ENCODE results near the gene CYTH3. TPM values are rescaled to one million over a fixed set of nuclear protein-coding genes. Genes with fewer than 3 reads are reported as not detected.

CYTH3 gene
- total and polyA plus RNA-seq, 2 of the 8 experiments (the other 6 are each of a cell fraction or from before 2014, with no cell fraction given) = 10.3 to 11.9 TPM

GRCh38 chr7:6193709-6194108, 78.7 kb downstream of the CYTH3 start:
- no peak overlapping the region for H2AK5ac ChIP-seq (ENCODE audit: low read depth, low read length)
- peaks cover 0 to 2% of the 10 kb centered on the region in 2 experiments; a peak in 1 of 4 replicates for H3K79me2 ChIP-seq (ENCODE audit: control insufficient read depth in 1 of 2, insufficient read depth in 2 of 2, low read length in 2 of 2)
- H3K4ac ChIP-seq (replicated peaks; ENCODE audit: insufficient read length, low read depth, low read length) = no peak overlapping the region
- FAIRE-seq (no peak), DNase-seq (ENCODE audit: low read depth in 1 of 2, low spot score in 2 of 2) (no peak)
- no peak overlapping the region for H3K4me2 ChIP-seq (ENCODE audit: insufficient read depth in 1 of 2, low read depth in 2 of 2, low read length in 2 of 2)
- H4K91ac ChIP-seq (replicated peaks; ENCODE audit: insufficient read length, low read length) = no peak overlapping the region
- no peaks in the 10 kb centered on the region for H3K36me3 ChIP-seq (ENCODE audit: control insufficient read depth in 2 of 4, insufficient read depth in 4 of 4, low read length in 3 of 4)
- H2BK5ac ChIP-seq (ENCODE audit: low read depth, low read length) = no peak overlapping the region
- peaks cover 0 to 6% (median 2%) of the 10 kb centered on the region in 4 experiments; a peak in 4 of 7 replicates for H3K4me1 ChIP-seq (replicated peaks in 1 of 4; ENCODE audit: control insufficient read depth in 3 of 4, insufficient read depth in 4 of 4, low read length in 3 of 4)
- no peak overlapping the region for H3K56ac ChIP-seq (replicated peaks; ENCODE audit: insufficient read length, low read depth, low read length)
- TF ChIP-seq SIRT6 (IDR thresholded peaks at IDR 0.05; ENCODE audit: low read length) (no peak), TBP (IDR thresholded peaks at IDR 0.05; ENCODE audit: low read depth, low read length) (no peak), YY1 (IDR thresholded peaks at IDR 0.05; ENCODE audit: low read depth, low read length) (no peak), HDAC2 (IDR thresholded peaks at IDR 0.05; ENCODE audit: borderline replicate concordance in 1 of 2, low read depth in 2 of 2, low read length in 2 of 2) (no peak), CTBP2 (IDR thresholded peaks at IDR 0.05; ENCODE audit: borderline replicate concordance, insufficient read depth, insufficient read length, low read length) (no peak), TEAD4 (IDR thresholded peaks at IDR 0.05; ENCODE audit: low read depth, low read length) (no peak), CEBPB (IDR thresholded peaks at IDR 0.05; ENCODE audit: low read depth, low read length) (no peak), POLR2AphosphoS5 (IDR thresholded peaks at IDR 0.05; ENCODE audit: low read depth, low read length) (no peak), BRCA1 (IDR thresholded peaks at IDR 0.05; ENCODE audit: low read depth, low read length) (no peak), BCL11A (IDR thresholded peaks at IDR 0.05; ENCODE audit: low read depth in 2 of 2, low read length in 2 of 2) (no peak)
- H3K9me3 ChIP-seq (ENCODE audit: insufficient read depth in 2 of 2, low read depth in 1 of 2, low read length in 1 of 2) = no peaks in the 10 kb centered on the region
- ChIA-PET CTCF (ENCODE audit: partially characterized antibody) (no interaction called here), POLR2A (ENCODE audit: partially characterized antibody) (interaction anchor here (0.6 kb wide), 1 partner anchor 8 kb away, joined by 3 read pairs; no protein-coding TSS in a partner anchor)
- no peak overlapping the region for H3K9ac ChIP-seq (replicated peaks in 1 of 4; ENCODE audit: extremely low read depth in 1 of 4, low read depth in 3 of 4, low read length in 3 of 4)
- no peaks in the 10 kb centered on the region for H3K79me1 ChIP-seq (ENCODE audit: low read depth, low read length)
- peaks cover 0 to 1% of the 10 kb centered on the region in 2 experiments for H4K20me1 ChIP-seq (replicated peaks in 1 of 2; ENCODE audit: control insufficient read depth in 1 of 2, insufficient read depth in 2 of 2, low read length in 2 of 2)
- H3K4me3 ChIP-seq (ENCODE audit: extremely low read depth in 1 of 4, insufficient read depth in 2 of 4, low read depth in 3 of 4, low read length in 4 of 4) = no peak overlapping the region
- no peak overlapping the region; the same call in 1 of the 2 replicates for H4K8ac ChIP-seq (ENCODE audit: extremely low read depth, insufficient read depth, low read length)
- WGBS, 2 experiments (ENCODE audit: extremely low coverage in 1 of 2, insufficient coverage in 1 of 2, insufficient read length in 1 of 2, insufficient replicate concordance in 2 of 2, low coverage in 1 of 2, low lambda C conversion rate in 2 of 2, missing lambda C conversion rate in 1 of 2) = 90% methylated on average over 7 of the region's 8 CpGs; no CpG with 5 or more reads in 1 of the 2 experiments
- no peaks in the 10 kb centered on the region for H3K27me3 ChIP-seq (replicated peaks in 1 of 4; ENCODE audit: control insufficient read depth in 3 of 4, extremely low read depth in 1 of 4, insufficient read depth in 3 of 4, low read length in 3 of 4)
- H4K5ac ChIP-seq (ENCODE audit: insufficient read length, low read depth, low read length) = no peak overlapping the region
- no peak overlapping the region for H2BK120ac ChIP-seq (replicated peaks; ENCODE audit: low read depth, low read length)
- H3K14ac ChIP-seq (ENCODE audit: insufficient read length) = no peak overlapping the region
- H3K23ac ChIP-seq (ENCODE audit: insufficient read length) = no peak overlapping the region
- no peak overlapping the region for H2BK20ac ChIP-seq (ENCODE audit: low read length)
- H2AFZ ChIP-seq (ENCODE audit: low read length) = no peak overlapping the region
- no peak overlapping the region for H3K18ac ChIP-seq (ENCODE audit: extremely low read depth, low read length)
- H2BK15ac ChIP-seq (ENCODE audit: low read length) = no peak overlapping the region
- H3K23me2 ChIP-seq (ENCODE audit: low read depth, low read length) = no peaks in the 10 kb centered on the region
- no peak overlapping the region for H2BK12ac ChIP-seq (ENCODE audit: low read depth, low read length)
- no peak overlapping the region for H3K27ac ChIP-seq (ENCODE audit: low read depth, low read length)

Data from H1 (cell line).